SK-N-SH treated with all-trans-retinoic acid at 6 μM for 48 hours (cell line): ENCODE results near the gene FSIP1.

Source experiments
- ATAC-seq: fragments of 200-7000 bp; cut with Tn5 transposase; 3 replicates; pipeline ENCODE4 v1.9.1; 2020; ENCODE audit warnings: mild to moderate bottlenecking, moderate library complexity
- ARNTL ChIP-seq: fragments of 450-650 bp; formaldehyde crosslinking; IDR thresholded peaks from 2 replicates; pipeline ENCODE4 v1.5.0; 2020; ENCODE audit warnings: low read depth, mild to moderate bottlenecking, moderate library complexity, borderline replicate concordance
- CSDC2 ChIP-seq: fragments of 250-450 bp; sonication (Bioruptor Pico); IDR thresholded peaks from 2 replicates; pipeline ENCODE4 v1.5.0; 2020; ENCODE audit warnings: mild to moderate bottlenecking, moderate library complexity
- ESRRG ChIP-seq: fragments of 250-450 bp; sonication (Bioruptor Pico); IDR thresholded peaks from 2 replicates; pipeline ENCODE4 v1.6.1; 2021; ENCODE audit warnings: mild to moderate bottlenecking
- GLIS3 ChIP-seq: fragments of 250-450 bp; sonication (Bioruptor Pico); IDR thresholded peaks from 2 replicates; pipeline ENCODE4 v1.5.0; 2020; ENCODE audit warnings: mild to moderate bottlenecking, moderate library complexity
- ISL1 ChIP-seq: fragments of 250-450 bp; sonication (Bioruptor Pico); IDR thresholded peaks from 2 replicates; pipeline ENCODE4 v2.1.2; 2022; ENCODE audit warnings: mild to moderate bottlenecking, moderate library complexity
- OSR1 ChIP-seq: fragments of 250-450 bp; sonication (Bioruptor Pico); IDR thresholded peaks from 2 replicates; pipeline ENCODE4 v1.8.0; 2022; ENCODE audit warnings: moderate library complexity, mild to moderate bottlenecking, inconsistent platforms
- PPARA ChIP-seq: fragments of 250-450 bp; sonication (Bioruptor Pico); IDR thresholded peaks from 2 replicates; pipeline ENCODE4 v1.5.0; 2020; ENCODE audit warnings: mild to moderate bottlenecking, borderline replicate concordance
- RARB ChIP-seq: fragments of 250-450 bp; sonication (Bioruptor Pico); IDR thresholded peaks from 2 replicates; pipeline ENCODE4 v1.8.0; 2021; ENCODE audit warnings: mild to moderate bottlenecking, moderate library complexity
- TCF4 ChIP-seq: fragments of 250-450 bp; sonication (Bioruptor Pico); IDR thresholded peaks from 2 replicates; pipeline ENCODE4 v1.8.0; 2021; ENCODE audit warnings: mild to moderate bottlenecking, moderate library complexity, borderline replicate concordance
- TOX ChIP-seq: fragments of 250-450 bp; sonication (Bioruptor Pico); IDR thresholded peaks from 2 replicates; pipeline ENCODE4 v1.8.0; 2021; ENCODE audit warnings: mild to moderate bottlenecking, moderate library complexity, borderline replicate concordance
- ZC3H10 ChIP-seq: fragments of 250-450 bp; sonication (Bioruptor Pico); IDR thresholded peaks from 2 replicates; pipeline ENCODE4 v1.5.1; 2021; ENCODE audit warnings: mild to moderate bottlenecking, moderate library complexity
- ZFP3 ChIP-seq: fragments of 250-450 bp; sonication (Bioruptor Pico); IDR thresholded peaks from 2 replicates; pipeline ENCODE4 v1.5.0; 2020; ENCODE audit warnings: mild to moderate bottlenecking, moderate library complexity
- ZFP30 ChIP-seq: fragments of 450-650 bp; formaldehyde crosslinking; IDR thresholded peaks from 2 replicates; pipeline ENCODE4 v1.5.0; 2022; ENCODE audit warnings: mild to moderate bottlenecking, moderate library complexity
- ZNF565 ChIP-seq: fragments of 450-650 bp; formaldehyde crosslinking; conservative IDR thresholded peaks from 2 replicates; pipeline ENCODE4 v1.5.0; 2020; ENCODE audit warnings: low read depth, mild to moderate bottlenecking, moderate library complexity
- ZNF70 ChIP-seq: fragments of 450-650 bp; formaldehyde crosslinking; IDR thresholded peaks from 2 replicates; pipeline ENCODE4 v1.5.0; 2020; ENCODE audit warnings: mild to moderate bottlenecking, moderate library complexity
- ZNF8 ChIP-seq: fragments of 450-650 bp; formaldehyde crosslinking; IDR thresholded peaks from 2 replicates; pipeline ENCODE4 v1.5.0; 2020; ENCODE audit warnings: mild to moderate bottlenecking, moderate library complexity
- TF ChIP-seq, protein P1 (sequence below): fragments of 250-450 bp; sonication (Bioruptor Pico); IDR thresholded peaks from 2 replicates; pipeline ENCODE4 v1.5.0; 2020; ENCODE audit warnings: mild to moderate bottlenecking, moderate library complexity
- TF ChIP-seq, protein P2 (sequence below): fragments of 250-450 bp; sonication (Bioruptor Pico); IDR thresholded peaks from 2 replicates; pipeline ENCODE4 v1.8.0; 2020; ENCODE audit warnings: mild to moderate bottlenecking, moderate library complexity, borderline replicate concordance
- TF ChIP-seq, protein P3 (sequence below): fragments of 250-450 bp; sonication (Bioruptor Pico); IDR thresholded peaks from 2 replicates; pipeline ENCODE4 v1.5.1; 2021; ENCODE audit warnings: mild to moderate bottlenecking, moderate library complexity
- TF ChIP-seq, protein P4 (sequence below): fragments of 250-450 bp; sonication (Bioruptor Pico); IDR thresholded peaks from 2 replicates; pipeline ENCODE4 v1.5.1; 2020; ENCODE audit warnings: low read depth, mild to moderate bottlenecking, moderate library complexity
- TF ChIP-seq, protein P5 (sequence below): fragments of 250-450 bp; sonication (Bioruptor Pico); IDR thresholded peaks from 2 replicates; pipeline ENCODE4 v1.8.0; 2021; ENCODE audit warnings: low read depth, mild to moderate bottlenecking, moderate library complexity, borderline replicate concordance

The FSIP1 gene

DNA sequence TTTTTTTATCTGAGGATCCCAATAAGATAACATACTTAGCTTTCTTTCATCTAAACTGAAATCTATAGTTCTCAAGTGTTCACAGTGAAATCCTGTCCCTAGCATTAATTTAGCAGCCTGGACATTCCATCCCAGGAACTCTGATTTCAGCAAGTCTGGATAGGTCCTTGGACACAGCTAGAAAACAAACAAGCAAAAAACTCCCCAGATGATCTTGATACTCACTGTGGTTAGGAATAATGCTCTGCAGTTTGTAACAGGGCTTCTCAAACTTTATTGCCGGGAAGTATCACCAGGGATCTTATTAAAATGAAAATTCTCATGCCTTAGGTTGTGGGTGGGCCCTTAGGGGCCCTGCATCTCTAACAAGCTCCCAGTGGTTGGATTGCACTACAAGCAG lies 177.5 kb downstream of the FSIP1 start:
- no peak for ATAC-seq

DNA sequence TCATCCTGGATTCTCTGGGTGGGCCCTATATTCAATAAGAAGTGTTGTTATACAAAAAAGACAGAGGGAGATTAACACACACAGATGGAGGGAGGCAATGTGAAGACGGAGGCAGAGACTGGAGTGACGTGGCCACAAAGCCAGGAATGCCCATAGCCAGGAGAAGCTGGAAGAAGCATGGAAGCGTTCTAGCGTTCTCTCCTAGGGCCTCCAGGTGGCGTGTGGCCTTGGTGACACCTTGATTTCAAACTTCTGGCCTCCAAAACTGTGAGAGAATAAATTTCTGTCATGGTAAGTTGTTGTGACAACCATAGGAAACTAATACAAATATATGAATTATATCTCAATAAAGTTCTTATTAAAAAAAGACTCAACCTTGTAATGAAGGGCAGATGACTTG lies 180.5 kb downstream of the FSIP1 start:
- TF ChIP-seq OSR1 (CRISPR knock-in tag) (no peak), RARB (CRISPR knock-in tag) (no peak), ESRRG (CRISPR knock-in tag) (no peak), ZFP3 (CRISPR knock-in tag) (no peak), GLIS3 (no peak)
- TF ChIP-seq, all 23 proteins: peak for 0
- ATAC-seq, result no peak

More for the DNA sequence above, 177.5 kb downstream of the FSIP1 start:
- TF ChIP-seq OSR1 (CRISPR knock-in tag) (no peak), ZC3H10 (CRISPR knock-in tag) (no peak), TOX (no peak), ZNF565 (CRISPR knock-in tag) (no peak), ZNF8 (CRISPR knock-in tag) (no peak), ARNTL (CRISPR knock-in tag) (no peak), RARB (CRISPR knock-in tag) (no peak), ISL1 (no peak), TCF4 (CRISPR knock-in tag) (no peak), ZFP30 (CRISPR knock-in tag) (no peak), PPARA (CRISPR knock-in tag) (no peak)
- TF ChIP-seq, protein P1, sequence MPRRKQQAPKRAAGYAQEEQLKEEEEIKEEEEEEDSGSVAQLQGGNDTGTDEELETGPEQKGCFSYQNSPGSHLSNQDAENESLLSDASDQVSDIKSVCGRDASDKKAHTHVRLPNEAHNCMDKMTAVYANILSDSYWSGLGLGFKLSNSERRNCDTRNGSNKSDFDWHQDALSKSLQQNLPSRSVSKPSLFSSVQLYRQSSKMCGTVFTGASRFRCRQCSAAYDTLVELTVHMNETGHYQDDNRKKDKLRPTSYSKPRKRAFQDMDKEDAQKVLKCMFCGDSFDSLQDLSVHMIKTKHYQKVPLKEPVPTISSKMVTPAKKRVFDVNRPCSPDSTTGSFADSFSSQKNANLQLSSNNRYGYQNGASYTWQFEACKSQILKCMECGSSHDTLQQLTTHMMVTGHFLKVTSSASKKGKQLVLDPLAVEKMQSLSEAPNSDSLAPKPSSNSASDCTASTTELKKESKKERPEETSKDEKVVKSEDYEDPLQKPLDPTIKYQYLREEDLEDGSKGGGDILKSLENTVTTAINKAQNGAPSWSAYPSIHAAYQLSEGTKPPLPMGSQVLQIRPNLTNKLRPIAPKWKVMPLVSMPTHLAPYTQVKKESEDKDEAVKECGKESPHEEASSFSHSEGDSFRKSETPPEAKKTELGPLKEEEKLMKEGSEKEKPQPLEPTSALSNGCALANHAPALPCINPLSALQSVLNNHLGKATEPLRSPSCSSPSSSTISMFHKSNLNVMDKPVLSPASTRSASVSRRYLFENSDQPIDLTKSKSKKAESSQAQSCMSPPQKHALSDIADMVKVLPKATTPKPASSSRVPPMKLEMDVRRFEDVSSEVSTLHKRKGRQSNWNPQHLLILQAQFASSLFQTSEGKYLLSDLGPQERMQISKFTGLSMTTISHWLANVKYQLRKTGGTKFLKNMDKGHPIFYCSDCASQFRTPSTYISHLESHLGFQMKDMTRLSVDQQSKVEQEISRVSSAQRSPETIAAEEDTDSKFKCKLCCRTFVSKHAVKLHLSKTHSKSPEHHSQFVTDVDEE (CRISPR knock-in tag), result no peak
- TF ChIP-seq, protein P2, sequence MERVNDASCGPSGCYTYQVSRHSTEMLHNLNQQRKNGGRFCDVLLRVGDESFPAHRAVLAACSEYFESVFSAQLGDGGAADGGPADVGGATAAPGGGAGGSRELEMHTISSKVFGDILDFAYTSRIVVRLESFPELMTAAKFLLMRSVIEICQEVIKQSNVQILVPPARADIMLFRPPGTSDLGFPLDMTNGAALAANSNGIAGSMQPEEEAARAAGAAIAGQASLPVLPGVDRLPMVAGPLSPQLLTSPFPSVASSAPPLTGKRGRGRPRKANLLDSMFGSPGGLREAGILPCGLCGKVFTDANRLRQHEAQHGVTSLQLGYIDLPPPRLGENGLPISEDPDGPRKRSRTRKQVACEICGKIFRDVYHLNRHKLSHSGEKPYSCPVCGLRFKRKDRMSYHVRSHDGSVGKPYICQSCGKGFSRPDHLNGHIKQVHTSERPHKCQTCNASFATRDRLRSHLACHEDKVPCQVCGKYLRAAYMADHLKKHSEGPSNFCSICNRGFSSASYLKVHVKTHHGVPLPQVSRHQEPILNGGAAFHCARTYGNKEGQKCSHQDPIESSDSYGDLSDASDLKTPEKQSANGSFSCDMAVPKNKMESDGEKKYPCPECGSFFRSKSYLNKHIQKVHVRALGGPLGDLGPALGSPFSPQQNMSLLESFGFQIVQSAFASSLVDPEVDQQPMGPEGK (CRISPR knock-in tag), result no peak
- TF ChIP-seq, protein P3, sequence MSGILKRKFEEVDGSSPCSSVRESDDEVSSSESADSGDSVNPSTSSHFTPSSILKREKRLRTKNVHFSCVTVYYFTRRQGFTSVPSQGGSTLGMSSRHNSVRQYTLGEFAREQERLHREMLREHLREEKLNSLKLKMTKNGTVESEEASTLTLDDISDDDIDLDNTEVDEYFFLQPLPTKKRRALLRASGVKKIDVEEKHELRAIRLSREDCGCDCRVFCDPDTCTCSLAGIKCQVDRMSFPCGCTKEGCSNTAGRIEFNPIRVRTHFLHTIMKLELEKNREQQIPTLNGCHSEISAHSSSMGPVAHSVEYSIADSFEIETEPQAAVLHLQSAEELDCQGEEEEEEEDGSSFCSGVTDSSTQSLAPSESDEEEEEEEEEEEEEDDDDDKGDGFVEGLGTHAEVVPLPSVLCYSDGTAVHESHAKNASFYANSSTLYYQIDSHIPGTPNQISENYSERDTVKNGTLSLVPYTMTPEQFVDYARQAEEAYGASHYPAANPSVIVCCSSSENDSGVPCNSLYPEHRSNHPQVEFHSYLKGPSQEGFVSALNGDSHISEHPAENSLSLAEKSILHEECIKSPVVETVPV (CRISPR knock-in tag), result no peak
- TF ChIP-seq, protein P4, sequence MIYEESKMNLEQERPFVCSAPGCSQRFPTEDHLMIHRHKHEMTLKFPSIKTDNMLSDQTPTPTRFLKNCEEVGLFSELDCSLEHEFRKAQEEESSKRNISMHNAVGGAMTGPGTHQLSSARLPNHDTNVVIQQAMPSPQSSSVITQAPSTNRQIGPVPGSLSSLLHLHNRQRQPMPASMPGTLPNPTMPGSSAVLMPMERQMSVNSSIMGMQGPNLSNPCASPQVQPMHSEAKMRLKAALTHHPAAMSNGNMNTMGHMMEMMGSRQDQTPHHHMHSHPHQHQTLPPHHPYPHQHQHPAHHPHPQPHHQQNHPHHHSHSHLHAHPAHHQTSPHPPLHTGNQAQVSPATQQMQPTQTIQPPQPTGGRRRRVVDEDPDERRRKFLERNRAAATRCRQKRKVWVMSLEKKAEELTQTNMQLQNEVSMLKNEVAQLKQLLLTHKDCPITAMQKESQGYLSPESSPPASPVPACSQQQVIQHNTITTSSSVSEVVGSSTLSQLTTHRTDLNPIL (CRISPR knock-in tag), result no peak

DNA sequence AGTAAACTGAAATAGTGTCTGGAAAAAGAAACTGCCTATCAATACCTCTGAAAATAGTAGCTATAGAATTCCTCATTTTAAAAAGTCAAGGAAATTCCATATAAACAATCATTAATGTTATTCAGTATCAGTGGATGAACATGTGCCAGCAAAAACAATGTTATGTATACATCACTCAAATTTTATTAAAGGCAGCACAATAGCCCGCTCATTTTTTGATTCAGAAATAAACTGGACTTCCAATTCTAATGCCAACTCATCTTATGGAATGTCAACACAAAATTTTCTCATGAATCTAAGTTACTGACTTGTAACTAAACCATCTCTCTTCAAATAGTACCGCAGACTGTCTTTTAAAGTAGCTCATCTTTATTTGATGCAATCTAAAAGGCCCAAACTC lies 182.8 kb downstream of the FSIP1 start:
- peak; percentile 29 for ATAC-seq
- TF ChIP-seq ESRRG (CRISPR knock-in tag), result no peak
- TF ChIP-seq TCF4 (CRISPR knock-in tag), result no peak
- no peak for TF ChIP-seq ARNTL (CRISPR knock-in tag)
- TF ChIP-seq ZNF70 (CRISPR knock-in tag), result no peak
- no peak for TF ChIP-seq RARB (CRISPR knock-in tag)
- TF ChIP-seq ISL1, result no peak
- TF ChIP-seq ZFP3 (CRISPR knock-in tag), result no peak
- TF ChIP-seq GLIS3, result no peak
- TF ChIP-seq, protein P2 (CRISPR knock-in tag), result no peak
- TF ChIP-seq, protein P3 (CRISPR knock-in tag), result no peak
- no peak for TF ChIP-seq ZFP30 (CRISPR knock-in tag)
- TF ChIP-seq CSDC2, result no peak
- TF ChIP-seq TOX, result no peak
- TF ChIP-seq, protein P4 (CRISPR knock-in tag), result no peak
- TF ChIP-seq, protein P5, sequence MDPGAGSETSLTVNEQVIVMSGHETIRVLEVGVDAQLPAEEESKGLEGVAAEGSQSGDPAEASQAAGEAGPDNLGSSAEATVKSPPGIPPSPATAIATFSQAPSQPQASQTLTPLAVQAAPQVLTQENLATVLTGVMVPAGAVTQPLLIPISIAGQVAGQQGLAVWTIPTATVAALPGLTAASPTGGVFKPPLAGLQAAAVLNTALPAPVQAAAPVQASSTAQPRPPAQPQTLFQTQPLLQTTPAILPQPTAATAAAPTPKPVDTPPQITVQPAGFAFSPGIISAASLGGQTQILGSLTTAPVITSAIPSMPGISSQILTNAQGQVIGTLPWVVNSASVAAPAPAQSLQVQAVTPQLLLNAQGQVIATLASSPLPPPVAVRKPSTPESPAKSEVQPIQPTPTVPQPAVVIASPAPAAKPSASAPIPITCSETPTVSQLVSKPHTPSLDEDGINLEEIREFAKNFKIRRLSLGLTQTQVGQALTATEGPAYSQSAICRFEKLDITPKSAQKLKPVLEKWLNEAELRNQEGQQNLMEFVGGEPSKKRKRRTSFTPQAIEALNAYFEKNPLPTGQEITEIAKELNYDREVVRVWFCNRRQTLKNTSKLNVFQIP (CRISPR knock-in tag), result no peak
